ENCODE measurements around the gene TRIM66. TPM values are rescaled to one million over a fixed set of nuclear protein-coding genes. Genes with fewer than 3 reads are reported as not detected.

Gene TRIM66
- polyA plus RNA-seq, 3 donors = 0.04 to 12.0 (median 0.47) TPM

- Histone ChIP-seq H3K79me2 (ENCODE audit: insufficient read depth, low read length) (no peaks in the 10 kb centered on the region), H4K20me1 (ENCODE audit: insufficient read depth, low read length) (no peaks in the 10 kb centered on the region), H3K36me3 (replicated peaks in 1 of 2; ENCODE audit: control insufficient read depth in 1 of 2, insufficient read depth in 2 of 2, low read length in 2 of 2) (no peaks in the 10 kb centered on the region), H3K27ac (ENCODE audit: low read depth in 1 of 2, low read length in 2 of 2) (peak overlapping the region in 1 of 2 donors; percentile 7), H3K4me2 (replicated peaks; ENCODE audit: extremely low read depth, low read length, poor library complexity, severe bottlenecking) (no peak overlapping the region), H3K9ac (ENCODE audit: insufficient read depth, low read length, poor library complexity, severe bottlenecking) (peak overlapping the region; percentile 1), H3K9me3 (replicated peaks in 1 of 2; ENCODE audit: control insufficient read depth in 1 of 2, insufficient read depth in 1 of 2, low read length in 2 of 2) (no peaks in the 10 kb centered on the region), H3K27me3 (ENCODE audit: control insufficient read depth in 2 of 2, insufficient read depth in 2 of 2, low read length in 2 of 2) (no peaks in the 10 kb centered on the region), H3K4me1 (ENCODE audit: control insufficient read depth in 1 of 2, insufficient read depth in 2 of 2, low read length in 2 of 2) (peaks cover 31 to 35% of the 10 kb centered on the region in 2 donors), H3K4me3 (replicated peaks in 1 of 3; ENCODE audit: low read depth in 2 of 3, low read length in 3 of 3) (no peak overlapping the region), H2AFZ (ENCODE audit: insufficient read depth, low read depth, low read length, poor library complexity, severe bottlenecking) (peak overlapping the region; percentile 61)
- H3K9me3 Mint-ChIP-seq = peaks cover 0 to under 1% (median 0%) of the 10 kb centered on the region in 7 donors
- DNase-seq = peak in 1 of 3 donors; percentile 20
- TF ChIP-seq CTCF (IDR thresholded peaks at IDR 0.05) = no peak
- peaks cover 0 to 4% (median 0%) of the 10 kb centered on the region in 3 donors for H3K27me3 Mint-ChIP-seq (ENCODE audit: low read depth in 3 of 3)
- no peak overlapping the region for H3K4me3 Mint-ChIP-seq
- WGBS (ENCODE audit: insufficient coverage) = 10% methylated on average over 3 of the region's 3 CpGs
- H3K27ac Mint-ChIP-seq = peak overlapping the region in 3 of 7 donors; percentile 6 to 32 (median 31)
- H3K4me1 Mint-ChIP-seq = peaks cover 36% of the 10 kb centered on the region
- intact Hi-C loops (cut with micrococcal nuclease) = no loop called here
- peaks cover 0 to 6% of the 10 kb centered on the region in 2 donors for H3K36me3 Mint-ChIP-seq
These were observed 17.4 kb upstream of the TRIM66 start for GRCh38 chr11:8699903-8700302.

GRCh38 chr11:8698917-8699441, 16.5 kb upstream of the TRIM66 start:
- Mint-ChIP-seq H3K4me3 (no peak overlapping the region), H3K27ac (no peak overlapping the region), H3K36me3 (peaks cover 0 to 9% of the 10 kb centered on the region in 2 donors), H3K9me3 (no peaks in the 10 kb centered on the region), H3K27me3 (ENCODE audit: low read depth in 3 of 3) (peaks cover 0 to 4% (median 0%) of the 10 kb centered on the region in 3 donors), H3K4me1 (peaks cover 27% of the 10 kb centered on the region)
- Histone ChIP-seq H3K79me2 (ENCODE audit: insufficient read depth, low read length) (no peaks in the 10 kb centered on the region), H3K9ac (ENCODE audit: insufficient read depth, low read length, poor library complexity, severe bottlenecking) (no peak overlapping the region), H4K20me1 (ENCODE audit: insufficient read depth, low read length) (no peaks in the 10 kb centered on the region), H3K9me3 (replicated peaks in 1 of 2; ENCODE audit: control insufficient read depth in 1 of 2, insufficient read depth in 1 of 2, low read length in 2 of 2) (no peaks in the 10 kb centered on the region), H3K4me3 (replicated peaks in 1 of 3; ENCODE audit: low read depth in 2 of 3, low read length in 3 of 3) (no peak overlapping the region), H3K27ac (ENCODE audit: low read depth in 1 of 2, low read length in 2 of 2) (no peak overlapping the region), H3K36me3 (replicated peaks in 1 of 2; ENCODE audit: control insufficient read depth in 1 of 2, insufficient read depth in 2 of 2, low read length in 2 of 2) (no peaks in the 10 kb centered on the region), H3K4me2 (replicated peaks; ENCODE audit: extremely low read depth, low read length, poor library complexity, severe bottlenecking) (no peak overlapping the region), H3K27me3 (ENCODE audit: control insufficient read depth in 2 of 2, insufficient read depth in 2 of 2, low read length in 2 of 2) (no peaks in the 10 kb centered on the region), H2AFZ (ENCODE audit: insufficient read depth, low read depth, low read length, poor library complexity, severe bottlenecking) (no peak overlapping the region), H3K4me1 (ENCODE audit: control insufficient read depth in 1 of 2, insufficient read depth in 2 of 2, low read length in 2 of 2) (peaks cover 22 to 25% of the 10 kb centered on the region in 2 donors)
- intact Hi-C loops (cut with micrococcal nuclease) = no loop called here
- DNase-seq = no peak
- TF ChIP-seq CTCF (IDR thresholded peaks at IDR 0.05) = no peak
- WGBS (ENCODE audit: insufficient coverage) = 95% methylated on average over 8 of the region's 11 CpGs
